ENCODE results near the gene FIGN.

The FIGN gene

DNA sequence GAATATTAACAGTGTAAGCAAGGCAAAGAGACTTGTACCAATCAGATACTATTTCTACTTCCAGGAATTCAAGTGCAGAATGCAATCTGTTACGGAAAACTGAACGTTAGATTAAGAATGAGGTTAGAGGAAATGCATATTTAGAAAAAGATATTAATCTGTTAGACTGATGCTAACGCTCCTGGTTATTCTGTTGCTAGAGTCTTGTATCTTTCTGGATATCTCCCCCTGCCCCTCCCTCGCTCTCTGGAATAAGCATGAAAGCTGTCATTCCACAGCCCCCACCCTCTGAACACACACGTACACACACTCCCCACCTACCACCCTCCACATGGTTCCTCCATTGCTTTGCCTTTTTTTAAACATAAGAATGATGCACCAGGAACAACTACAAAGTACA is 24.1 kb downstream of the FIGN start:
- TF ChIP-seq, protein P1, sequence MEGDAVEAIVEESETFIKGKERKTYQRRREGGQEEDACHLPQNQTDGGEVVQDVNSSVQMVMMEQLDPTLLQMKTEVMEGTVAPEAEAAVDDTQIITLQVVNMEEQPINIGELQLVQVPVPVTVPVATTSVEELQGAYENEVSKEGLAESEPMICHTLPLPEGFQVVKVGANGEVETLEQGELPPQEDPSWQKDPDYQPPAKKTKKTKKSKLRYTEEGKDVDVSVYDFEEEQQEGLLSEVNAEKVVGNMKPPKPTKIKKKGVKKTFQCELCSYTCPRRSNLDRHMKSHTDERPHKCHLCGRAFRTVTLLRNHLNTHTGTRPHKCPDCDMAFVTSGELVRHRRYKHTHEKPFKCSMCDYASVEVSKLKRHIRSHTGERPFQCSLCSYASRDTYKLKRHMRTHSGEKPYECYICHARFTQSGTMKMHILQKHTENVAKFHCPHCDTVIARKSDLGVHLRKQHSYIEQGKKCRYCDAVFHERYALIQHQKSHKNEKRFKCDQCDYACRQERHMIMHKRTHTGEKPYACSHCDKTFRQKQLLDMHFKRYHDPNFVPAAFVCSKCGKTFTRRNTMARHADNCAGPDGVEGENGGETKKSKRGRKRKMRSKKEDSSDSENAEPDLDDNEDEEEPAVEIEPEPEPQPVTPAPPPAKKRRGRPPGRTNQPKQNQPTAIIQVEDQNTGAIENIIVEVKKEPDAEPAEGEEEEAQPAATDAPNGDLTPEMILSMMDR (IDR thresholded peaks at IDR 0.05; ENCODE audit: insufficient read depth, missing control alignments), result no peak
- DNase-seq (ENCODE audit: insufficient read length, low spot score), result no peak
- FAIRE-seq, result no peak

GRCh38 chr2:163711258-163711657 is 24.6 kb downstream of the FIGN start:
- DNase-seq (ENCODE audit: insufficient read length, low spot score) (no peak), FAIRE-seq (no peak)
- TF ChIP-seq, protein P1 (IDR thresholded peaks at IDR 0.05; ENCODE audit: insufficient read depth, missing control alignments), result no peak

DNA sequence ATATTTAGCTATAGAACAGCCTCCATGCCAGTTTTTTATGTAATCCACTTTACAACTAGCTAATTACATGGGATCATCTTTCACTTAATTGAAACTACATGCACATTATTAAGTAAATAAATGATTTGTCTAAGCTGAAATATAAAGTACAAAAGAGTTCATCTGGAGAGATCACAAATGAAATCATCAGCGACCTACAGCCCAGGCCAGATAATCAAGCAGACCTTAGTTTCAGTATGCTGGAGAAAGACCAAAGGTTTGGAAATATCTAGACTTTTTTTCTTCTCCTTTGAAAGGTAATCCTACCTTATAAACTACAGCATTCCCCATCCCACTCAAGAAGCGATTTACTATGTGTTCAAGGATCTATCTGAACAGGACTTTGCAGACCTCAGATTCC is 26.5 kb downstream of the FIGN start:
- no peak for DNase-seq (ENCODE audit: insufficient read length, low spot score)
- TF ChIP-seq, protein P1 (IDR thresholded peaks at IDR 0.05; ENCODE audit: insufficient read depth, missing control alignments), result no peak
- FAIRE-seq, result no peak

DNA sequence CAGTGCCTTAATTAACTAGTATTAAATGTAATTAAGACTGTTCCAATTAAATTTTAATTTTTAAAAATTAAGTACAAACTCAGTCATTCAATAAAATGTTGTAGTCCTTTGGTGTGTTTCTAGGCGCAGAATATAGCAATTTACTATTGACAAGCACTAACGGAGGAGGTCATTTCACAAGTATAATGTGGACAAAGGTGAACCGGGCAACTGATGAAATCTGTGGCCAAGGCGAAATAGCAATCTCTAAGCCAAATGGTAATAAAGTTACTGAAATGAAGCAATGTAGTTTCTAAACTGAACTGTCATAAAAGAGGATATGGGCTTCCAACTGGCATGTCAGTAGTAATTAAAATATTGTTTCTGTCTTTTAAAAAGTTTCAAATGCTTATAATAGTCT is 27.5 kb downstream of the FIGN start:
- TF ChIP-seq, protein P1 (IDR thresholded peaks at IDR 0.05; ENCODE audit: insufficient read depth, missing control alignments), result no peak
- FAIRE-seq, result no peak
- DNase-seq (ENCODE audit: insufficient read length, low spot score), result no peak

GRCh38 chr2:163703386-163703785 is 32.4 kb downstream of the FIGN start:
- TF ChIP-seq, protein P1 (IDR thresholded peaks at IDR 0.05; ENCODE audit: insufficient read depth, missing control alignments), result no peak
- no peak for FAIRE-seq
- no peak for DNase-seq (ENCODE audit: insufficient read length, low spot score)

- TF ChIP-seq, protein P1 (IDR thresholded peaks at IDR 0.05; ENCODE audit: insufficient read depth, missing control alignments), result no peak
- DNase-seq (ENCODE audit: insufficient read length, low spot score), result no peak
- no peak for FAIRE-seq
Observed at GRCh38 chr2:163701399-163702195, 34.2 kb downstream of the FIGN start.

DNA sequence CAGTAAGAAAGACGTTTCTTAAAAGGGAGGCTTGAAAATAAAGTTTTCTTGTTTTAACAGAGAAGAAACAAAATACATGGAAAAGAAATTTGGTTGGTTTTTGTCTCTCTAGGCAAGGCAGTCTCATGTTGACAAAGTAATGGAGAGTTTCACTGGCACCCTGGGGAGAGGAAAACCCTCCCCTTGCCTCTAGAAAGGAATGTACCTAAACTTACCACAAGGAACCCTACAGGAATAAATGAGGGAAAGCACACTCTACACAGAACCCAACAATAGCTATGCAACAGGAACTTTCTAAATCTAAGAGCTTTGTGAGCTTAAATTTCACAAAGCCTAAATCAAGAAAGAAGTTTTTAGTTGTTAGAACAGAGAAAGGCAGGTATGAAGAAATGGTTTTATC is 37.0 kb downstream of the FIGN start:
- DNase-seq (ENCODE audit: insufficient read length, low spot score) (no peak), FAIRE-seq (no peak)
- TF ChIP-seq, protein P1 (IDR thresholded peaks at IDR 0.05; ENCODE audit: insufficient read depth, missing control alignments), result no peak

Data from D721Med (cell line).